ENCODE data around the gene NLRP3. TPM values are rescaled to one million over a fixed set of nuclear protein-coding genes. Genes with fewer than 3 reads are reported as not detected.
"Not testable (repeated sequence)": the region's sequence is repeated elsewhere in the genome, so short reads cannot be mapped to it uniquely, and the experiment has no call there.

Gene NLRP3
- total RNA-seq, 1 donor from 2014 or later = 0.27 TPM

- intact Hi-C loops (cut with micrococcal nuclease) = loop anchor here (1.0 to 2.0 kb wide), 9 partner anchors 17 to 547 kb away; partner anchors contain the start of genes NLRP3 and ZNF496
Measured at GRCh38 chr1:247390116-247390791, 25.7 kb upstream of the NLRP3 start.

GRCh38 chr1:247390996-247391395 is 25.0 kb upstream of the NLRP3 start:
- intact Hi-C loops (cut with micrococcal nuclease) = loop anchor here (1.0 to 2.0 kb wide), 9 partner anchors 16 to 546 kb away; partner anchors contain the start of genes NLRP3 and ZNF496

- intact Hi-C loops (cut with micrococcal nuclease) = no loop called here
Measured at GRCh38 chr1:247392088-247392487, 23.9 kb upstream of the NLRP3 start.

GRCh38 chr1:247395075-247395474 is 20.9 kb upstream of the NLRP3 start:
- intact Hi-C loops (cut with micrococcal nuclease) = not testable (repeated sequence)

GRCh38 chr1:247400685-247401084 is 15.3 kb upstream of the NLRP3 start:
- intact Hi-C loops (cut with micrococcal nuclease) = no loop called here

- intact Hi-C loops (cut with micrococcal nuclease) = no loop called here
Measured at GRCh38 chr1:247401310-247402119, 14.5 kb upstream of the NLRP3 start.

GRCh38 chr1:247402120-247402675 is 13.8 kb upstream of the NLRP3 start:
- intact Hi-C loops (cut with micrococcal nuclease) = no loop called here

GRCh38 chr1:247406014-247406656 is 9.8 kb upstream of the NLRP3 start:
- intact Hi-C loops (cut with micrococcal nuclease) = loop anchor here (2.0 kb wide), 1 partner anchor 33 kb away; no protein-coding TSS in a partner anchor

- intact Hi-C loops (cut with micrococcal nuclease) = loop anchor here (1.0 to 2.0 kb wide), 4 partner anchors 8 to 329 kb away; partner anchors contain the start of gene ZNF670
Measured at GRCh38 chr1:247407180-247407616, 8.8 kb upstream of the NLRP3 start.

GRCh38 chr1:247408100-247408499 is 7.9 kb upstream of the NLRP3 start:
- intact Hi-C loops (cut with micrococcal nuclease) = no loop called here

- intact Hi-C loops (cut with micrococcal nuclease) = no loop called here
Measured at GRCh38 chr1:247409869-247410544, 6.0 kb upstream of the NLRP3 start.

GRCh38 chr1:247411621-247412327 is 4.2 kb upstream of the NLRP3 start:
- intact Hi-C loops (cut with micrococcal nuclease) = no loop called here

GRCh38 chr1:247417831-247418230 is 1.9 kb downstream of the NLRP3 start:
- intact Hi-C loops (cut with micrococcal nuclease) = no loop called here

GRCh38 chr1:247419336-247419735 is 3.4 kb downstream of the NLRP3 start:
- intact Hi-C loops (cut with micrococcal nuclease) = no loop called here

GRCh38 chr1:247421074-247421473 is 5.1 kb downstream of the NLRP3 start:
- intact Hi-C loops (cut with micrococcal nuclease) = no loop called here

GRCh38 chr1:247429496-247429895 is 13.5 kb downstream of the NLRP3 start:
- intact Hi-C loops (cut with micrococcal nuclease) = no loop called here

- intact Hi-C loops (cut with micrococcal nuclease) = no loop called here
Measured at GRCh38 chr1:247430434-247430833, 14.5 kb downstream of the NLRP3 start.

- intact Hi-C loops (cut with micrococcal nuclease) = no loop called here
Measured at GRCh38 chr1:247431643-247432042, 15.7 kb downstream of the NLRP3 start.

- intact Hi-C loops (cut with micrococcal nuclease) = no loop called here
Measured at GRCh38 chr1:247434005-247434404, 18.0 kb downstream of the NLRP3 start.

GRCh38 chr1:247435030-247435758 is 19.2 kb downstream of the NLRP3 start:
- intact Hi-C loops (cut with micrococcal nuclease) = no loop called here

Data from T-helper 1 cell treated with Interleukin-12 subunit alpha and Interleukin-12 subunit beta and Interleukin-4 antibody, amounts not matched to agents 30 ng/mL and 1 ng/mL, for 36 hours (primary cell).